HepG2 (cell line): ENCODE data around the gene JPH3. TPM values are rescaled to one million over a fixed set of nuclear protein-coding genes. Genes with fewer than 3 reads are reported as not detected.

Experiments used
- ATAC-seq: fragments of 200-7000 bp; cut with Tn5 transposase; 3 replicates; pipeline ENCODE4 v1.9.1; 2020; ENCODE audit warnings: mild to moderate bottlenecking, moderate library complexity
- BruUV-seq: library from RNA; stranded (reverse); fragments of 400-500 nt; replicated peaks from 2 replicates; lab custom pipeline; 2021; lab: Mats Ljungman, UMichigan
- CTCF ChIA-PET: fragments of 300-600 bp; formaldehyde crosslinking; extraction: SDS; loops from one replicate; lab custom pipeline; 2021; ENCODE audit warnings: low total read pairs, inconsistent platforms, low intra/inter-chr PET ratio; lab: Yijun Ruan, JAX
- POLR2A ChIA-PET: fragments of 350-600 bp; sonication (Branson Sonifier 250); formaldehyde crosslinking; loops from one replicate; lab custom pipeline; 2020; ENCODE audit warnings: antibody characterized with exemption, inconsistent platforms; lab: Yijun Ruan, JAX
- DNase-seq: peaks from one replicate; pipeline ENCODE4 v3.0.0-alpha.2; 2015; ENCODE audit warnings: low spot score
- FAIRE-seq: peaks from 3 replicates; lab custom pipeline; 2011; peaks lifted over from hg19 to GRCh38; lab: Jason Lieb, UNC
- H2AFZ ChIP-seq: one replicate; pipeline ENCODE4 v1.6.1; 2011; ENCODE audit warnings: low read length, inconsistent platforms
- H3K27ac ChIP-seq: fragments of 300-600 bp; 3 replicates; pipeline ENCODE4 v1.8.0; 2011; ENCODE audit warnings: mixed run types, mild to moderate bottlenecking, mixed read lengths, low read length, inconsistent platforms; ENCODE audit not compliant: insufficient read depth; ENCODE audit errors: extremely low read length
- H3K27me3 ChIP-seq, 2 experiments: fragments of 200-600 bp in 1 of 2; 2 replicates in 1 of 2; 3 replicates in 1 of 2; pipeline versions ENCODE4 v1.6.0 to v1.8.0; 2011; ENCODE audit warnings: low read length in 2 of 2, mild to moderate bottlenecking in 2 of 2, moderate library complexity in 2 of 2, inconsistent platforms in 1 of 2; ENCODE audit not compliant: insufficient read depth in 2 of 2, control insufficient read depth in 1 of 2
- H3K36me3 ChIP-seq, 2 experiments: fragments of 200-600 bp in 1 of 2; replicated peaks in 1 of 2; 2 replicates in 1 of 2; 3 replicates in 1 of 2; pipeline versions ENCODE4 v1.5.1 to v1.8.0; 2011; ENCODE audit warnings: low read length in 2 of 2, inconsistent platforms in 1 of 2; ENCODE audit not compliant: insufficient read depth in 2 of 2, control insufficient read depth in 1 of 2
- H3K4me1 ChIP-seq: 2 replicates; pipeline ENCODE4 v1.5.1; 2012; ENCODE audit warnings: low read length, inconsistent platforms; ENCODE audit not compliant: insufficient read depth
- H3K4me2 ChIP-seq: 2 replicates; pipeline ENCODE4 v1.6.0; 2011; ENCODE audit warnings: low read depth, low read length, inconsistent platforms
- H3K4me3 ChIP-seq, 3 experiments: fragments of 200-600 bp in 1 of 3; sonication (generic), shearing (Covaris generic) in 1 of 3; replicated peaks in 1 of 3; 2 replicates each; pipeline ENCODE4 v1.5.1; 2011 to 2016; ENCODE audit warnings: low read length in 3 of 3, inconsistent platforms in 2 of 3, low read depth in 2 of 3, mild to moderate bottlenecking in 2 of 3, control low read depth in 1 of 3, mixed read lengths in 1 of 3; ENCODE audit not compliant: insufficient read depth in 1 of 3
- H3K79me2 ChIP-seq: one replicate; pipeline ENCODE4 v1.6.1; 2011; ENCODE audit warnings: low read length, inconsistent platforms; ENCODE audit not compliant: insufficient read depth
- H3K9ac ChIP-seq: 2 replicates; pipeline ENCODE4 v1.6.0; 2011; ENCODE audit warnings: mild to moderate bottlenecking, low read depth, low read length, inconsistent platforms; ENCODE audit not compliant: insufficient read depth
- H3K9me3 ChIP-seq: 2 replicates; pipeline ENCODE4 v1.5.1; 2012; ENCODE audit warnings: mild to moderate bottlenecking, low read length
- H4K20me1 ChIP-seq: 2 replicates; pipeline ENCODE4 v1.6.0; 2011; ENCODE audit warnings: inconsistent platforms, mild to moderate bottlenecking, low read length, moderate library complexity; ENCODE audit not compliant: insufficient read depth
- ARID2 ChIP-seq: sonication (generic); formaldehyde crosslinking; IDR thresholded peaks from 2 replicates; pipeline ENCODE4 v1.8.1; 2022; ENCODE audit warnings: mild to moderate bottlenecking, missing genetic modification reagents, borderline replicate concordance
- DR1 ChIP-seq: sonication (generic); formaldehyde crosslinking; IDR thresholded peaks from 2 replicates; pipeline ENCODE4 v1.8.0; 2021; ENCODE audit warnings: mild to moderate bottlenecking, missing genetic modification reagents, inconsistent platforms
- HMG20A ChIP-seq: IDR thresholded peaks from 2 replicates; pipeline ENCODE4 v1.6.1; 2016; ENCODE audit warnings: borderline replicate concordance
- HOXA3 ChIP-seq: sonication (generic); formaldehyde crosslinking; IDR thresholded peaks from 2 replicates; pipeline ENCODE4 v1.5.0; 2020; ENCODE audit warnings: missing genetic modification reagents
- ISX ChIP-seq: sonication (generic); formaldehyde crosslinking; conservative IDR thresholded peaks from 2 replicates; pipeline ENCODE4 v1.5.0; 2020; ENCODE audit warnings: missing genetic modification reagents
- MATR3 ChIP-seq: sonication (generic); formaldehyde crosslinking; IDR thresholded peaks from 2 replicates; pipeline ENCODE4 v1.4.0; 2020; ENCODE audit warnings: missing genetic modification reagents
- TGIF2 ChIP-seq: IDR thresholded peaks from 2 replicates; pipeline ENCODE4 v1.6.1; 2016; ENCODE audit warnings: control low read depth, missing compliant biosample characterization
- TOE1 ChIP-seq: sonication (generic); formaldehyde crosslinking; IDR thresholded peaks from 2 replicates; pipeline ENCODE4 v1.4.0; 2020; ENCODE audit warnings: mild to moderate bottlenecking, missing genetic modification reagents
- ZEB1 ChIP-seq: IDR thresholded peaks from 2 replicates; pipeline ENCODE4 v1.6.1; 2012; ENCODE audit warnings: mild to moderate bottlenecking, low read depth, inconsistent platforms; ENCODE audit not compliant: insufficient replicate concordance
- ZKSCAN1 ChIP-seq: fragments of 150-350 bp; IDR thresholded peaks from 2 replicates; pipeline ENCODE4 v1.6.1; 2014; ENCODE audit warnings: low read length
- ZNF414 ChIP-seq: sonication (generic); formaldehyde crosslinking; IDR thresholded peaks from 2 replicates; pipeline ENCODE4 v1.5.0; 2020; ENCODE audit warnings: missing genetic modification reagents
- ZNF468 ChIP-seq: sonication (generic); formaldehyde crosslinking; IDR thresholded peaks from 2 replicates; pipeline ENCODE4 v1.8.0; 2022; ENCODE audit warnings: mild to moderate bottlenecking, moderate library complexity, missing genetic modification reagents
- ZNF781 ChIP-seq: sonication (generic); formaldehyde crosslinking; IDR thresholded peaks from 2 replicates; pipeline ENCODE4 v1.5.1; 2020; ENCODE audit warnings: borderline replicate concordance, mild to moderate bottlenecking, missing genetic modification reagents; ENCODE audit errors: not compliant biosample characterization
- WGBS: methylation state at CpG from one replicate; pipeline ENCODE4 v1.1.6; 2017; ENCODE audit warnings: low lambda C conversion rate; 5-methylcytosine and 5-hydroxymethylcytosine counted together
- in situ Hi-C: cut with HindIII; loops from 2 replicates; pipeline ENCODE4 v1.10.0; 2017; ENCODE audit warnings: low pct_unique_long_range_greater_than_20kb; ENCODE audit not compliant: extremely low pct_ligation_motif_present
- intact Hi-C: fragments of 100-400 bp; cut with micrococcal nuclease; formaldehyde crosslinking; loops from one replicate; pipeline ENCODE4 v1.10.0; 2022; ENCODE audit not compliant: unreplicated experiment
- polyA plus RNA-seq, 8 experiments: library from polyadenylated mRNA; depleted of rRNA in 3 of 8; stranded (reverse) in 7 of 8; unstranded in 1 of 8; fragments of >200 nt; fragmentation: Illumina TruSeq in 4 of 8; extraction: Trizol in 4 of 8; gene quantifications; 2 replicates each; pipeline versions ENCODE4 v1.2.1 to v1.2.3, GENCODE V29; 2011 to 2016; ENCODE audit warnings: low read depth in 4 of 8, missing spikeins in 1 of 8, mixed read lengths in 1 of 8; ENCODE audit not compliant: insufficient read depth in 1 of 8
- total RNA-seq, 5 experiments: library from RNA; depleted of rRNA; stranded (reverse); fragments of >200 nt; fragmentation: Illumina TruSeq; extraction: Trizol; gene quantifications; 2 replicates each; pipeline ENCODE4 v1.2.3, GENCODE V29; 2016; ENCODE audit warnings: low read depth in 1 of 5
- TF ChIP-seq, protein P1 (sequence below): sonication (generic); formaldehyde crosslinking; IDR thresholded peaks from 2 replicates; pipeline ENCODE4 v1.4.0; 2020; ENCODE audit warnings: missing genetic modification reagents

Gene JPH3
- total and polyA plus RNA-seq, 2 of the 13 experiments (the other 11 are each of a cell fraction or from before 2014, with no cell fraction given), result not detected

- Histone ChIP-seq H3K36me3 (no peaks in the 10 kb centered on the region), H3K4me2 (no peak overlapping the region), H3K9me3 (no peaks in the 10 kb centered on the region), H3K27ac (no peak overlapping the region), H3K9ac (no peak overlapping the region), H3K4me3 (no peak overlapping the region), H2AFZ (no peak overlapping the region), H4K20me1 (peaks cover 3% of the 10 kb centered on the region; the same call in 1 of the 2 replicates), H3K4me1 (no peaks in the 10 kb centered on the region), H3K27me3 (peaks cover 18 to 91% of the 10 kb centered on the region in 2 experiments), H3K79me2 (no peaks in the 10 kb centered on the region)
- intact Hi-C loops, result no loop called here
- BruUV-seq, result no TSS peak
- ChIA-PET CTCF (no interaction called here), POLR2A (no interaction called here)
- ATAC-seq (no peak), FAIRE-seq (no peak), DNase-seq (no peak)
- in situ Hi-C loops, result no loop called here
- TF ChIP-seq TOE1 (no peak), TGIF2 (CRISPR knock-in tag) (no peak), ZKSCAN1 (no peak), ISX (CRISPR knock-in tag) (no peak), HMG20A (CRISPR knock-in tag) (no peak), ZNF414 (no peak), ZEB1 (no peak), DR1 (no peak), MATR3 (CRISPR knock-in tag) (no peak), ZNF781 (CRISPR knock-in tag) (no peak), ZNF468 (CRISPR knock-in tag) (no peak), HOXA3 (CRISPR knock-in tag) (no peak), ARID2 (CRISPR knock-in tag) (no peak)
- TF ChIP-seq, protein P1, sequence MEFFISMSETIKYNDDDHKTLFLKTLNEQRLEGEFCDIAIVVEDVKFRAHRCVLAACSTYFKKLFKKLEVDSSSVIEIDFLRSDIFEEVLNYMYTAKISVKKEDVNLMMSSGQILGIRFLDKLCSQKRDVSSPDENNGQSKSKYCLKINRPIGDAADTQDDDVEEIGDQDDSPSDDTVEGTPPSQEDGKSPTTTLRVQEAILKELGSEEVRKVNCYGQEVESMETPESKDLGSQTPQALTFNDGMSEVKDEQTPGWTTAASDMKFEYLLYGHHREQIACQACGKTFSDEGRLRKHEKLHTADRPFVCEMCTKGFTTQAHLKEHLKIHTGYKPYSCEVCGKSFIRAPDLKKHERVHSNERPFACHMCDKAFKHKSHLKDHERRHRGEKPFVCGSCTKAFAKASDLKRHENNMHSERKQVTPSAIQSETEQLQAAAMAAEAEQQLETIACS (CRISPR knock-in tag), result no peak
- WGBS, result 47% methylated on average over 11 of the region's 13 CpGs
Observed at GRCh38 chr16:87625241-87625797, 23.0 kb downstream of the JPH3 start.
